Right cardiac atrium (tissue), 5 donors: ENCODE results near the gene TKTL1. TPM values are rescaled to one million over a fixed set of nuclear protein-coding genes. Genes with fewer than 3 reads are reported as not detected.
A peak's percentile ranks its signal among the peaks of the same experiment; 100 is the strongest.

ENCODE experiments used
- ATAC-seq, 2 donors: fragments of 200-7000 bp; cut with Tn5 transposase; one replicate each; pipeline versions ENCODE4 v1.8.0 to v1.9.1; 2020; ENCODE audit warnings: moderate library complexity in 2 of 2, mild to moderate bottlenecking in 1 of 2
- DNase-seq, 3 donors: peaks; one replicate each; pipeline ENCODE4 v3.0.0-alpha.2; 2020
- H3K27ac ChIP-seq: one replicate; pipeline ENCODE4 v1.5.1; 2013; ENCODE audit warnings: mild to moderate bottlenecking, low read length, control low read depth, moderate library complexity
- H3K27me3 ChIP-seq: one replicate; pipeline ENCODE4 v1.6.1; 2013; ENCODE audit not compliant: control insufficient read depth, insufficient read depth
- H3K4me1 ChIP-seq: one replicate; pipeline ENCODE4 v1.6.1; 2013; ENCODE audit warnings: low read length; ENCODE audit not compliant: control insufficient read depth, insufficient read depth
- H3K4me3 ChIP-seq: one replicate; pipeline ENCODE4 v1.5.1; 2013; ENCODE audit warnings: low read length, control low read depth
- H3K9me3 ChIP-seq: one replicate; pipeline ENCODE4 v1.6.1; 2013; ENCODE audit warnings: low read length; ENCODE audit not compliant: control insufficient read depth
- WGBS: extraction: QIAGEN DNeasy Blood & Tissue Kit; methylation state at CpG from one replicate; pipeline ENCODE4 v1.1.7; 2013; 5-methylcytosine and 5-hydroxymethylcytosine counted together
- intact Hi-C, 4 donors: fragments of 100-400 bp; cut with DNase I; formaldehyde crosslinking; loops; one replicate each; pipeline versions ENCODE4 v1.11.0 to v1.14.0; 2022 to 2023
- polyA plus RNA-seq: library from polyadenylated mRNA; stranded (reverse); fragments of 200-250 nt; gene quantifications from one replicate; pipeline ENCODE4 v1.2.3, GENCODE V29; 2013
- total RNA-seq, 4 donors: library from RNA; stranded (reverse); fragmentation: NEBNext Ultra II Directional; extraction: Animal tissue kit (Norgen Biotek cat#: 25700); gene quantifications; one replicate each; pipeline ENCODE4 v1.2.1, GENCODE V29; 2021
- donor health status: healthy with polysubstance abuse.
- donor health status: DM: no; HTN: yes; CAD: no.
- donor health status: DM: no; HTN: no; CAD: no.
- donor health status: DM: no; HTN: yes; CAD: no; lungs with severe emphysema.
- donor health status: DM: yes; HTN: yes; CAD: no.

TKTL1 gene
- total and polyA plus RNA-seq, 5 donors = 5.5 to 11.9 (median 8.6) TPM

GRCh38 chrX:154355094-154355775 is 59.6 kb downstream of the TKTL1 start:
- DNase-seq (peak in 2 of 3 donors; percentile 16 to 48), ATAC-seq (no peak)
- no peaks in the 10 kb centered on the region for H3K4me1 ChIP-seq
- no peak overlapping the region for H3K27ac ChIP-seq
- H3K9me3 ChIP-seq = no peaks in the 10 kb centered on the region
- intact Hi-C loops = no loop called here
- H3K4me3 ChIP-seq = no peak overlapping the region
- no peaks in the 10 kb centered on the region for H3K27me3 ChIP-seq
- WGBS = 66% methylated on average over 30 of the region's 30 CpGs

- Histone ChIP-seq H3K4me3 (no peak overlapping the region), H3K4me1 (no peaks in the 10 kb centered on the region), H3K27me3 (no peaks in the 10 kb centered on the region), H3K27ac (no peak overlapping the region), H3K9me3 (no peaks in the 10 kb centered on the region)
- DNase-seq = peak; percentile 15 to 66 (median 65)
- intact Hi-C loops = no loop called here
- 53% methylated on average over 12 of the region's 12 CpGs for WGBS
- no peak for ATAC-seq
Observed at GRCh38 chrX:154355776-154356140, 60.2 kb downstream of the TKTL1 start.

GRCh38 chrX:154356596-154356995 is 61.0 kb downstream of the TKTL1 start:
- DNase-seq (peak in 2 of 3 donors; percentile 12 to 58), ATAC-seq (no peak)
- Histone ChIP-seq H3K27ac (no peak overlapping the region), H3K4me1 (no peaks in the 10 kb centered on the region), H3K27me3 (no peaks in the 10 kb centered on the region), H3K9me3 (no peaks in the 10 kb centered on the region), H3K4me3 (no peak overlapping the region)
- WGBS = 71% methylated on average over 13 of the region's 13 CpGs
- intact Hi-C loops = no loop called here

GRCh38 chrX:154357205-154357604 is 61.6 kb downstream of the TKTL1 start:
- intact Hi-C loops = no loop called here
- H3K27me3 ChIP-seq = no peaks in the 10 kb centered on the region
- ATAC-seq (no peak), DNase-seq (peak in 1 of 3 donors; percentile 12)
- 80% methylated on average over 27 of the region's 27 CpGs for WGBS
- H3K27ac ChIP-seq = no peak overlapping the region
- no peak overlapping the region for H3K4me3 ChIP-seq
- no peaks in the 10 kb centered on the region for H3K4me1 ChIP-seq
- no peaks in the 10 kb centered on the region for H3K9me3 ChIP-seq

- whole genome bisulfite sequencing = 82% methylated on average over 11 of the region's 11 CpGs
- peak in 1 of 3 donors; percentile 14 for DNase-seq
- no peak for ATAC-seq
- intact Hi-C loops = no loop called here
- H3K27me3 ChIP-seq = no peaks in the 10 kb centered on the region
- H3K27ac ChIP-seq = no peak overlapping the region
- no peak overlapping the region for H3K4me3 ChIP-seq
- H3K4me1 ChIP-seq = no peaks in the 10 kb centered on the region
- H3K9me3 ChIP-seq = no peaks in the 10 kb centered on the region
Observed at GRCh38 chrX:154358011-154358410, 62.4 kb downstream of the TKTL1 start.

- H3K4me3 ChIP-seq = no peak overlapping the region
- ATAC-seq (no peak), DNase-seq (peak in 1 of 3 donors; percentile 20)
- no peaks in the 10 kb centered on the region for H3K9me3 ChIP-seq
- intact Hi-C loops = no loop called here
- H3K4me1 ChIP-seq = no peaks in the 10 kb centered on the region
- 75% methylated on average over 6 of the region's 6 CpGs for WGBS
- H3K27me3 ChIP-seq = no peaks in the 10 kb centered on the region
- H3K27ac ChIP-seq = no peak overlapping the region
Observed at GRCh38 chrX:154358829-154359228, 63.2 kb downstream of the TKTL1 start.

GRCh38 chrX:154359362-154360154 is 64.0 kb downstream of the TKTL1 start:
- WGBS = 79% methylated on average over 41 of the region's 41 CpGs
- no peak for ATAC-seq
- intact Hi-C loops = no loop called here

GRCh38 chrX:154360155-154360713 is 64.6 kb downstream of the TKTL1 start:
- Histone ChIP-seq H3K9me3 (no peaks in the 10 kb centered on the region), H3K4me1 (no peaks in the 10 kb centered on the region), H3K27ac (peak overlapping the region; percentile 13), H3K4me3 (no peak overlapping the region), H3K27me3 (no peaks in the 10 kb centered on the region)
- no peak for ATAC-seq
- WGBS = 72% methylated on average over 34 of the region's 34 CpGs
- intact Hi-C loops = no loop called here
- peak in 2 of 3 donors; percentile 42 to 64 for DNase-seq

More at GRCh38 chrX:154359362-154360154, 64.0 kb downstream of the TKTL1 start:
- no peaks in the 10 kb centered on the region for H3K9me3 ChIP-seq
- no peaks in the 10 kb centered on the region for H3K27me3 ChIP-seq
- DNase-seq = peak in 1 of 3 donors; percentile 44
- H3K4me1 ChIP-seq = no peaks in the 10 kb centered on the region
- H3K4me3 ChIP-seq = no peak overlapping the region
- H3K27ac ChIP-seq = no peak overlapping the region

GRCh38 chrX:154362085-154362742 is 66.6 kb downstream of the TKTL1 start:
- no peaks in the 10 kb centered on the region for H3K9me3 ChIP-seq

GRCh38 chrX:154363706-154364439 is 68.3 kb downstream of the TKTL1 start:
- no peak for ATAC-seq
- Histone ChIP-seq H3K4me3 (no peak overlapping the region), H3K9me3 (no peaks in the 10 kb centered on the region), H3K27me3 (no peaks in the 10 kb centered on the region), H3K27ac (no peak overlapping the region), H3K4me1 (peaks cover 8% of the 10 kb centered on the region)
- DNase-seq = no peak
- intact Hi-C loops = no loop called here
- 70% methylated on average over 20 of the region's 20 CpGs for WGBS

More at GRCh38 chrX:154362085-154362742, 66.6 kb downstream of the TKTL1 start:
- H3K4me1 ChIP-seq = peaks cover 2% of the 10 kb centered on the region
- ATAC-seq (no peak), DNase-seq (no peak)
- H3K4me3 ChIP-seq = no peak overlapping the region
- no peak overlapping the region for H3K27ac ChIP-seq
- H3K27me3 ChIP-seq = no peaks in the 10 kb centered on the region
- WGBS = 82% methylated on average over 30 of the region's 30 CpGs
- intact Hi-C loops = no loop called here
